BLaER1 treated with 17β-estradiol and CSF1 and Interleukin-3, amounts not matched to agents 10 nM and 100 nM (cell line): ENCODE data around the gene GAP43.

Source experiments
- H3K27ac ChIP-seq, 11 experiments: shearing (Covaris generic); formaldehyde crosslinking; 2 replicates each; pipeline ENCODE4 v1.8.1; 2022
- H3K27me3 ChIP-seq, 11 experiments: shearing (Covaris generic); formaldehyde crosslinking; 2 replicates each; pipeline ENCODE4 v1.8.1; 2022
- H3K36me3 ChIP-seq, 11 experiments: shearing (Covaris generic); formaldehyde crosslinking; 2 replicates each; pipeline ENCODE4 v1.8.1; 2022
- H3K4me1 ChIP-seq, 10 experiments: shearing (Covaris generic); formaldehyde crosslinking; 2 replicates each; pipeline ENCODE4 v1.8.1; 2022
- H3K4me2 ChIP-seq, 11 experiments: shearing (Covaris generic); formaldehyde crosslinking; 2 replicates each; pipeline ENCODE4 v1.8.1; 2022
- H3K4me3 ChIP-seq, 10 experiments: shearing (Covaris generic); formaldehyde crosslinking; 2 replicates each; pipeline ENCODE4 v1.8.1; 2022
- H3K9ac ChIP-seq, 11 experiments: shearing (Covaris generic); formaldehyde crosslinking; 2 replicates each; pipeline ENCODE4 v1.8.1; 2022
- H3K9me3 ChIP-seq, 11 experiments: shearing (Covaris generic); formaldehyde crosslinking; replicated peaks in 1 of 11; 2 replicates each; pipeline ENCODE4 v1.8.1; 2022
- H4K20me1 ChIP-seq, 11 experiments: shearing (Covaris generic); formaldehyde crosslinking; 2 replicates each; pipeline ENCODE4 v1.8.1; 2022
- Cebpa-rat ChIP-seq, 11 experiments: shearing (Covaris generic); IDR thresholded peaks; 2 replicates each; pipeline ENCODE4 v1.8.1; 2022

Gene GAP43

GRCh38 chr3:115758076-115758763, 134.9 kb downstream of the GAP43 start:
- H3K4me3 ChIP-seq, result no peak overlapping the region
- no peaks in the 10 kb centered on the region for H3K36me3 ChIP-seq
- H3K4me1 ChIP-seq, result no peaks in the 10 kb centered on the region

GRCh38 chr3:115760716-115761115, 137.4 kb downstream of the GAP43 start:
- H4K20me1 ChIP-seq, result no peaks in the 10 kb centered on the region
- H3K4me3 ChIP-seq, result no peak overlapping the region
- no peak overlapping the region for H3K9ac ChIP-seq
- no peak for TF ChIP-seq Cebpa-rat (IDR thresholded peaks at IDR 0.05)
- H3K27me3 ChIP-seq, result no peaks in the 10 kb centered on the region
- H3K4me1 ChIP-seq, result no peaks in the 10 kb centered on the region
- H3K9me3 ChIP-seq, result no peaks in the 10 kb centered on the region
- no peak overlapping the region for H3K27ac ChIP-seq
- no peaks in the 10 kb centered on the region for H3K36me3 ChIP-seq
- no peak overlapping the region for H3K4me2 ChIP-seq

More at GRCh38 chr3:115758076-115758763, 134.9 kb downstream of the GAP43 start:
- Histone ChIP-seq H3K27ac (no peak overlapping the region), H3K9ac (no peak overlapping the region), H3K9me3 (no peaks in the 10 kb centered on the region), H3K4me2 (no peak overlapping the region), H4K20me1 (no peaks in the 10 kb centered on the region), H3K27me3 (no peaks in the 10 kb centered on the region)
- TF ChIP-seq Cebpa-rat (IDR thresholded peaks at IDR 0.05), result no peak

DNA sequence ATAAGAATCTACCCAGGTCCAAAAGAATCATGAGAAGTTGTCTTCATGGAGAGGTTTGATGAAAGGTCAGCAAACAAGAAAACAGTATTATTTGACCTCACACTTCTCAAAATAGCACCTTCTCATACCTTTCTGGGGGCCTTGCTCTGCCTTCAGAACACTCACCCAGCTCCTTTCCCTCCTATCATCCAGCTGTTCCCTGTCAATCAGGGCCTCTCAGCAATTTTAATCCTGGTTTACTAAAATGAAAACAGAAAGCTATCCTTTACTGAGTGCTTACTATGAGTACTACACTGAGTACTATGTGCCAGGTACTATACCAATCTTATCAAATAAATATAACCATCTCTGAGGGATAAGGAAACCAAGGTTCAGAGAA, 138.6 kb downstream of the GAP43 start:
- Histone ChIP-seq H3K4me3 (no peak overlapping the region), H3K4me1 (peaks cover 0 to 2% (median 0%) of the 10 kb centered on the region in 10 experiments; a peak in 2 of 20 replicates), H3K27me3 (no peaks in the 10 kb centered on the region), H3K9ac (no peak overlapping the region), H3K27ac (no peak overlapping the region), H3K36me3 (no peaks in the 10 kb centered on the region), H3K4me2 (no peak overlapping the region), H3K9me3 (no peaks in the 10 kb centered on the region), H4K20me1 (no peaks in the 10 kb centered on the region)
- TF ChIP-seq Cebpa-rat (IDR thresholded peaks at IDR 0.05), result no peak

- peaks cover 0 to 6% (median 0%) of the 10 kb centered on the region in 10 experiments; a peak in 2 of 20 replicates for H3K4me1 ChIP-seq
- no peak overlapping the region for H3K9ac ChIP-seq
- H3K4me3 ChIP-seq, result no peak overlapping the region
- H3K27me3 ChIP-seq, result no peaks in the 10 kb centered on the region
- no peaks in the 10 kb centered on the region for H3K9me3 ChIP-seq
- peak overlapping the region in 2 of 11 experiments; percentile 11; a peak in 3 of 22 replicates for H3K4me2 ChIP-seq
- no peaks in the 10 kb centered on the region for H4K20me1 ChIP-seq
- H3K27ac ChIP-seq, result no peak overlapping the region
- H3K36me3 ChIP-seq, result no peaks in the 10 kb centered on the region
- TF ChIP-seq Cebpa-rat (IDR thresholded peaks at IDR 0.05), result no peak
These were observed 143.5 kb downstream of the GAP43 start for GRCh38 chr3:115766587-115767482.

- H3K27me3 ChIP-seq, result no peaks in the 10 kb centered on the region
- no peaks in the 10 kb centered on the region for H3K36me3 ChIP-seq
- no peak overlapping the region for H3K9ac ChIP-seq
- peaks cover 0 to 6% (median 0%) of the 10 kb centered on the region in 10 experiments; a peak in 2 of 20 replicates for H3K4me1 ChIP-seq
- no peak for TF ChIP-seq Cebpa-rat (IDR thresholded peaks at IDR 0.05)
- H4K20me1 ChIP-seq, result no peaks in the 10 kb centered on the region
- H3K4me2 ChIP-seq, result no peak overlapping the region
- no peaks in the 10 kb centered on the region for H3K9me3 ChIP-seq
- H3K4me3 ChIP-seq, result no peak overlapping the region
- no peak overlapping the region for H3K27ac ChIP-seq
These were observed 145.4 kb downstream of the GAP43 start for GRCh38 chr3:115768661-115769060.
